Lower leg skin (tissue), 3 donors: ENCODE measurements around the gene CDH10.

ENCODE experiments used
- POLR2A ChIP-seq, 2 donors: fragments of 450-650 bp; IDR thresholded peaks; one replicate each; pipeline ENCODE4 v1.6.1; 2016 to 2017; ENCODE audit warnings: antibody characterized with exemption in 2 of 2, mild to moderate bottlenecking in 1 of 2, moderate library complexity in 1 of 2
- TF ChIP-seq, protein P1 (sequence below), 3 donors: fragments of 450-650 bp; IDR thresholded peaks; one replicate each; pipeline ENCODE4 v1.5.1; 2016; ENCODE audit warnings: antibody characterized with exemption in 3 of 3, mild to moderate bottlenecking in 3 of 3, moderate library complexity in 2 of 3

DNA sequence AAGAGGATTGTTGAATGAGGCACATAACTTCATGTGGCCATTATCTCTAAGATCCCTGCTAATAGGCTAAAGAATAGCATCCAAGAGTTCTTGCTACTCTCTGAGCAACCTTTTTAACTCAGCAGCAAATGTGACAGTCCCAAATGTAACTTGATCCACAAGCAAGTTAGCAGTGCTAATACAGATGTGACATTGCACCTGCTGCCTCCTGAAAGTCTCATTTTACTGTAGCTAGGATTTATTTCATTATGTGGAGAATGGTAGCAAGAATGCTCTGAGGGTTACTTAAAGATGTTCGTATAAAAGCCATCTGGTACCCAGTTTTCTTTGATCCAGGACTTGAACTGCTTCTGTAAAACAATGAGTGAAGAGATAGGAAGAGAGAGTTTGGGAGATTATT lies 45.8 kb downstream of the CDH10 start:
- TF ChIP-seq, protein P1, sequence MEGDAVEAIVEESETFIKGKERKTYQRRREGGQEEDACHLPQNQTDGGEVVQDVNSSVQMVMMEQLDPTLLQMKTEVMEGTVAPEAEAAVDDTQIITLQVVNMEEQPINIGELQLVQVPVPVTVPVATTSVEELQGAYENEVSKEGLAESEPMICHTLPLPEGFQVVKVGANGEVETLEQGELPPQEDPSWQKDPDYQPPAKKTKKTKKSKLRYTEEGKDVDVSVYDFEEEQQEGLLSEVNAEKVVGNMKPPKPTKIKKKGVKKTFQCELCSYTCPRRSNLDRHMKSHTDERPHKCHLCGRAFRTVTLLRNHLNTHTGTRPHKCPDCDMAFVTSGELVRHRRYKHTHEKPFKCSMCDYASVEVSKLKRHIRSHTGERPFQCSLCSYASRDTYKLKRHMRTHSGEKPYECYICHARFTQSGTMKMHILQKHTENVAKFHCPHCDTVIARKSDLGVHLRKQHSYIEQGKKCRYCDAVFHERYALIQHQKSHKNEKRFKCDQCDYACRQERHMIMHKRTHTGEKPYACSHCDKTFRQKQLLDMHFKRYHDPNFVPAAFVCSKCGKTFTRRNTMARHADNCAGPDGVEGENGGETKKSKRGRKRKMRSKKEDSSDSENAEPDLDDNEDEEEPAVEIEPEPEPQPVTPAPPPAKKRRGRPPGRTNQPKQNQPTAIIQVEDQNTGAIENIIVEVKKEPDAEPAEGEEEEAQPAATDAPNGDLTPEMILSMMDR (IDR thresholded peaks at IDR 0.05), result no peak
- no peak for TF ChIP-seq POLR2A (IDR thresholded peaks at IDR 0.05)
